Activated CD8-positive, alpha-beta memory T cell treated with anti-CD3 and anti-CD28 coated beads for 48 hours (primary cell): ENCODE data around the gene INPP4A.

Source experiments
- DNase-seq, 3 experiments: peaks; one replicate each; pipeline ENCODE4 v3.0.0-alpha.2; 2020; ENCODE audit warnings: low read depth in 2 of 3, low spot score in 2 of 3

INPP4A gene

DNA sequence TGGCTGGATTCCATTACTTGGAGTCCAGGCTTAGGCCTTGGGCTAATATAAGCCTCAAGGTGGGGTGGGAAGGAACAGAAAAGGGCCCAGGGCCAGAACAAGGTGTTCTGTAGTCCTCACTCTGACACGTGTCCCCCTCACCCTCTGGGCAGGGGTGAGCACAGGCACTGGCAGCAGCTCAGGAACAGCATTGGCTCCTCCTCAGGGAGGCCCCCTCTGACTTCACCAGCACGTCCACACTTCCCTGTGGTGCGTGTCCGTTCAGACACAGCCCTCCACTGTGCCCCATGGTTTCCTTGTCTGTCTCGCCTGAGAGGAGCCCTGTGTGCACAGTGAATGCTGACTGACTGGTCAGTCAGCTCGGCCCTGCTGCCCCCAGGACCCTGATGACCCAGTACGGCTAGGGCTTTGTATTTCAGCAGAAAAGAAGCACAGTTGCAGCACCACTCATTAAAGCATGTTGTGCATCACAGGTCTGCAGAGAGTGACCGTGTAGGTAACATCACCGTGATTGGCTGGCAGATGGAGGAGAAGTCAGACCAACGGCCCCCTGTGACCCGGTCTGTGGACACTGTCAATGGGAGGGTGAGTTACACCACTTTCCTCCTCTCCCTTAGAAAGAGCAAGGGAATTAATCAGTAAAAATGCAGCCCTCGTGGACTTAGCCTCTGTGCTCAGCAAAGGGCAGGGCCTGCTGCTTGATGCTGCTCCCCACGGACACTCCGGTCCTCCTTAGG, 92.9 kb downstream of the INPP4A start:
- no peak for DNase-seq

DNA sequence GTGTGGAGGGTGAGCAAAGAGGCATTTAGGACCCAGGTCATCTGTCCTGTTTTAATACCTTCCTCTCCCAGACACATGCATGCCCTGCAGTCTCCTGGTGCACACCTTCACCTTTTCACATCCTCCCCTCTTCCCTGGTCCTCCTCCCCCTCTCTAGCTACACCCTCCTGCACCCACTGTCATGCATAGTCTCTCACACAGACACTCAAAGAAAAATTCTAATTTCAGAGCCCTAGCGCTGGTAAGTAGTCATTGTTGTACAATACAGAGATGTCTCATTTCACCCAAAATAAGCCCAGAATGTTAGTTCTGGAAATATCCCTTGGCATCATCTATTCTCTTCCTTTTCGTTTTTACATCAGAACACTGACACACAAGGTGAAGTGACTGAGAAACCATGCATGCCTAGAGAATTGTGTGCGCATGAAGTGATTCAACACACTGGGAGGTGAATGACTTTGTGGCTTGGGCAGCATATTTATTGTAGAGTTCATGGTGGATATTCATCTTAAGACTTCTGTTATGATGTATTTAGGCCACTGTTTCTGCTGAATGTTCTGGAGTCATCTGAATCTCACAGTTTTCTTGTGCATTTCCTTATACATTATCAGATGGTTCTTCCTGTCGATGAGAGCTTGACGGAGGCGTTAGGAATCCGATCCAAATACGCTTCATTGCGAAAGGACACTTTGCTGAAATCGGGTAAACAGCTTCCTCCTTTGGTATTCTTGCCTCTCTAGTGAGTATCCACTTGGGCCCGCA, 93.8 kb downstream of the INPP4A start:
- no peak for DNase-seq

DNA sequence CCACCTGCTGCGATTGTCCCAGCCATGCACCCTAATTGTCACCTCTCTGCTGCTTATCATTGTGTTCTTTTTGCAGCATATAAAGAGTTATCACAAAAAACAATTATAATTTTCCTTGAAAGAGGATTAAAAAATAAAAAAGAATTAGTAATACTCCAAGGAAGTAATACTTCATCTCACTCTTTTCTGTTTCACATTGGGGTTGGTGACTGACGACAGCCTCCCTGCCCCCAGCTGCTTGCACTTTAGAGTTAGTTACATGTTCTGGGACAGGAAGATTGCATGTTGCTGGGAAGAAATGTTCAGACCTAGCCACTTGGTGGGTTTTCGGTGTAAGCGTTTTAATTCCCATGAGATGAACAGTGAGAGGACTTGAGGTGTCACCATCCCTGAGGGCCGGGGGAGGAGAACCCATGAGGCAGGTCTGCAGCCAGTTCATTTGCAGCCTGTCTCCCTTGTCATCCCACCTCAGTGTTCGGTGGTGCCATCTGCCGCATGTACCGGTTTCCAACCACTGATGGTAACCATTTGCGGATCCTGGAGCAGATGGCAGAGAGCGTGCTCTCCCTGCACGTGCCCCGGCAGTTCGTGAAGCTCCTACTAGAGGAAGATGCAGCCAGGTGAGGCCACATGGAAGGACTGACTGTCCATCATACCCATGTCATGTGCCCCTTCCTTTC, 94.5 kb downstream of the INPP4A start:
- DNase-seq = no peak

DNA sequence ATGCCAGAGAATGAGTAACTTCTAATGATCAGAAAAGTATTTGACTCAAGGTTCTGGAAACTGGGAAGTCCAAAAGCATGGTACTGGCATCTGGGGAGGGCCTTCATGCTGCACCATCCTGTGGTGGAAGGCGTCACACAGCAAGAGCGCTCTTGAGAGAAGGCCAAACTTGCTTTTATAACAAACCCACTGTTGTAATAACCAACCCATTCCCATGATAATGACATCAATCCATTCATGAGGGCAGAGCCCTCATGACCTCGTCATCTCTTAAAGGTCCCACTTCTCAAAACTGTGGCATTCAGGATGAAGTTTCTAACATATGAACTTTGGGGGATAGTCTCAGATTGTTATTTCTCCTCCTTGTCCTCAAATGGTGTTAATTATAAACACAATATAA, 95.9 kb downstream of the INPP4A start:
- DNase-seq = no peak

DNA sequence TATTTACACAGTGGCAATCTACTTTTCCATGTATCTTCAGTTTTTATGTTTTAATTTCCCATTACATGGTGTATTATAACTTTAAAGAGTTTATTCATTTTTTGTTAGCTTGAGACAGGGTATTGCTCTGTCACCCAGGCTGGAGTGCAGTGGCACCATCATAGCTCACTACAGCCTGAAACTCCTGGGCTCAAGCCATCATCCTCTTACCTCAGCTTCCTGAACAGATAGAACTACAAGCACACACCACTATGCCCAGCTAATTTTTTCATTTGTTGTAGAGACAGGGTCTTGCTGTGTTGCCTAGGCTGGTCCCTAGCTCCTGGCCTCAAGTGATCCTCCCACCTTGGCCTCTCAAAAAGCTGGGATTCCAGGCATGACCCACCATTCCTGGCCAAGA, 96.8 kb downstream of the INPP4A start:
- no peak for DNase-seq

DNA sequence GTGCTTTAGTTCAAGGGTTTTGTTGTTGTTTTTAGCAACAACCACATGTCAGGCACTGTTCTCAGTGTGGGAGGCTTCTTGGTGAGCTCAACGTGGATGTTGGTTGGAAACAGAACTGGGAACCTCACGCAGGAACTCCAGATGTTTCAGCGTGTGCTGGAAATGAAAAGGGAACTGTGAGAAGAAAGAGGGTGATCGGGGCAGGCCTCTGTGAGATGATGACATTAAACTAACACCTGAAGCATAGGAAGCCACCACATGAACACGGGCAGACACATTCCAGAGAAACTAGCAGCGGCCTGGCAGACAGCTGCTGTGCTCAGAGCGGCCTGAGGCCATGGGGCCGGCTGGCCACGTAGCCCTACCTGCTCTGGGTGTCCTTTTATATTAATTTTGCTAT, 97.2 kb downstream of the INPP4A start:
- no peak for DNase-seq

DNA sequence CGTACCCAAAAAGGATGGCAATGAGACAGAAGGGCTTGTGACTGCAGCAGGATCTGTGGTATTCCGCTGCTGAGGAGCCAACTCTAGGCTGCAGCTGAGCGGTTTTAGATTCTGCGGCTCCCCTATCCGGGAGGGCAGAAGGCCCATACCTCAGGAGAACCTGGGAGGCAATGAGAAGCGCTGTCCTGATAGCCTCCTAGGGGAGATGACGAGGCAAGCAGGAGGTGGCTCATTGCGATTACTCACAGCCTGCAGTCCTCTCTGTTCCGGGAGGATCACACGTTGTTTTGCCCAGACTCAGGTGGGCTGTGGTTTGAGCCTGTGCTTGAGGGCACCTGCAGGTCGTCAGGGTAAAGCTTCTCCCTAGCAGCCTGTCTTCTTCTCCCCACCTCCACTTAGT, 98.6 kb downstream of the INPP4A start:
- DNase-seq = no peak

DNA sequence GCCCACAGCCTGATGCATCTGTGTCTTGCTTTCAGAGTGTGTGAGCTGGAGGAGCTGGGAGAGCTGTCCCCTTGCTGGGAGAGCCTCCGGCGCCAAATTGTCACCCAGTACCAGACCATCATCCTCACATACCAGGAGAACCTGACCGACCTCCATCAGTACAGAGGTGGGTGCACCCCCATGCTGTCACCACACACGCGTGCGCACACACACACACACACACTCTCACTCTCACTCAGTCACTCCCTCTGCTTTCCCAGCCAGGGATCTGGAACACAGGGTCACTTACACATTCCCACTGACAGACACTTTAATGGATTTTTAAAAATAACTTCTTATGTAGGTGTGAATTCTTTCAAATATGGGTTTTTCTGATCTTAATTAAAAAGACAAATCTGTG, 99.2 kb downstream of the INPP4A start:
- no peak for DNase-seq

DNA sequence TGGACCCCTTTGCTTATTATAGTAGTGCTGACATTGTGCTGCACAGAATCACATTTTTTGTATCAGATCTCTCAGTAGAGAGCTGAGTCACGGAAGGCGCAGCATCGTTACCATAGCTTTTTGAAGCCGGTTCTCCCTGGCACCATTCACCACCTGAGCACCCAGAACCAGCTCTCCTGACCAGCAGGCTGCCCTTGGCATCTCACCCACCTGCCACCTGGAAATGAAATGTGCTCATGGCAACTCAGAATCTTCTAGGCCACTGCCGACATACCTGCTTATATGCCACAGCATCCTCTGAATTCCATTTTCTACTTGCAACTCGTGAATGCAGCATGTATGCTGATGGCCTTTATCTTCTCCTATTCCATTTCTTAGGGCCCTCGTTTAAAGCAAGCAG, 100.9 kb downstream of the INPP4A start:
- DNase-seq = no peak

DNA sequence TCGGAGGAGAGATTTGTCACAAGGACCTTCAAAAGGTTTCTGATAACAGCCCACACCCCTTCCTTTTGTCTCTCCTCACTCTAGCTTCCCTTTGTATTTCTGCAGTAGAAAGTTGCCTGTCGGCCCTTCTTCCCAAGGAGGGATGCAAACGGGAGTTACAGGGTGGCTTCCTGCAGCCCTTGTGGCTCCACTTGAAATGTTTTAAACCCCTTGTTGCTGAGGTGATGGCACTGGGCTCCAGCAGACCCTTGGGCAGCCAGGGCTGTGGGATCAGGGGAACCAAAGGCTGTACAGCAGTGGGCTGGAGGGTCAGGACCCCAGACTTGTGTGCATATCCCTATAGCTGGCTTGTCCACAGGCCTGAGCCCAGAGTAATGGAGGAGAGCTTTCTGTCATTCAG, 101.5 kb downstream of the INPP4A start:
- no peak for DNase-seq

DNA sequence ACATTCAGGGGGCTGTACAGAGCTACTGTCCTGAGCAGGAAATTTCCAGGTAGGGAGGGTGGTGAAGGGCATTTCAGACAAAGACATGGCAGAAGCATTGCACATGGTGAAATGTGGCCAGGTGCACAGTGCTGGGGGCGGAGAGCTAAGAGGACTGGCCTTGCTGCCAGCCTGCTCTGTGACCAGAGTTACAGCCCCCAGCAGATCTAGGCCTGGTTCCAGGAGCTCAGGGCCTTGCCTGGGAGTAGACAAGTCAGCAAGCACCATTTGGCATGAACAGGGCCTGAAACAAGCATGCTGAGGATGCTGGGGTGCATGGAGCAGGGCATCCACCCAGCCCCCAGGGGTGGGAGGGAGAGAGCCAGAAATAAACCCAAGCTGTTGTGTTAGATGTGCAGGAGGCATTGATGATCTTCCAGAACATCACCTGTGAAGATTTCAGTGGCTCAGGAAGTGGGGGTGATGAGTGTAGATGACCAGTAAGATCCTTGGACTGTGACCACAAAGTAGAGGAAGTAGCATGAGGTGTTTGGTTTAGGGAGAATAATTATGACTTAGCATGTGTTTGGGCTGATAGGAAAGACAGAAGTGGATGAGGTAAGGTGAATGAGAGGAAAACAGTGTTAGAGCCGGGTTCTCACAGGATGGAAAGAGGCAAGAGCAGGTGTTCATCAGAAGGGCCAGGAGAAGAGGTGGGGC, 102.6 kb downstream of the INPP4A start:
- DNase-seq = no peak

DNA sequence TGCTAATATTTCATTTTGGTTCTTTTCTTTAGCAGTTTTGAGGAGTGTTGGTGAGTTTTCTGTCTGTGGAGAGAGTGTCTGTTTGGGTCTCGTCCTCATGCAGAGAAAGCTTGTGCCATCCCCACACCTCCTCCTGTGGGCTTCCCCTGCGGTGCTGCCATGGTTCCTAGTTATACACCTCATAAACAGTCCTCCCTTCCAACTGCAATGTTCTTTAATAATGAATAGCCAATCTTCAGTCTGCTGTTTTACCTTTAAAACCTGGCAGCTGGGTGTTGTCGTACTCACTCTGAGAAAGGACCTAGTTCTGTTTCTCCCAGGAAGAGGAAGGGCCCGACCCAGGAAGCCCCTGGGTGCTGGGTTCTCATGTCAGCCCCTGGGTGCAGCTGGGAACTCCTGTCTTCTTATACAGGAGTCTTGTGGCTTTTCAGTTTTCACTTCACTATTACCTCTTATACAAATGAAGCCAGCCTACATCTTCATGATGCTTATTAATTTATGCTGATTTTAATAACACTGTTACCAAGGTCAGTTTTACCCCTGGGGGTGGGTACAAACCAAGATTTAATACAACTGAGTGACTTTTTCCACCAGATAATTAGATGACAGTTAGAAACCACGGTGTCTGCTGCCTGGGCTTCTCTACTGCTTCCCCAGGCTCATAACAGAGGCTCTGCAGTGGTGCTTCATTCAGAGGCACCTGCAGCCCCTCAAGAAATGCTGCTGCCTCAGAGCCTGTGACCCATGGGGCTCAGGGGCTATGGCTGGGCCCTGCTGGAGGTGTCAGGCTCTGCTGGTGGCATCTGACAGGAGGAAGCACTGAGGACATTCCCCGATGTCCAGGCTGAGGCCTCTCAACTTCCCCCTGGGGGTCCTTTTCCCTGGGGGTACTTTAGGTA, 104.5 kb downstream of the INPP4A start:
- no peak for DNase-seq

DNA sequence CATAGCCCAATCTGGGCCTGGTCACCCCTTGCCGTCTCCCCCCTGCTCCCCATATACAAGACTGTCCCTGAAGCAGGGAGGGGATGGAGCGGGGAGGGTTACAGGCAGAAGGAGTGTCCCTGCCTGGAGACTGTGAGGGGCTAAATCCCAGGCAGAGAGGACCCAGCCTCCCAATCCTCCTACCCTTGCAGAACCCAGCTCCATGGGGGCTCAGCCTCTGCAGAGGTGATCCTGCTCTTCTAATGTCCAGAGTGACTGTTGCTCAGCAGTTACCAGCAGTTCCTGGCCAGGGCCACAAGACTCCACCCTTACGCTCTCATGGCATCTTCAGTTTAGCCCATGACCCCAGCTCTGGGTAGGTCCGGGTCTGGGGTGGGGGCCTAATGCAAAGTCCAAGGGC, 105.5 kb downstream of the INPP4A start:
- no peak for DNase-seq

DNA sequence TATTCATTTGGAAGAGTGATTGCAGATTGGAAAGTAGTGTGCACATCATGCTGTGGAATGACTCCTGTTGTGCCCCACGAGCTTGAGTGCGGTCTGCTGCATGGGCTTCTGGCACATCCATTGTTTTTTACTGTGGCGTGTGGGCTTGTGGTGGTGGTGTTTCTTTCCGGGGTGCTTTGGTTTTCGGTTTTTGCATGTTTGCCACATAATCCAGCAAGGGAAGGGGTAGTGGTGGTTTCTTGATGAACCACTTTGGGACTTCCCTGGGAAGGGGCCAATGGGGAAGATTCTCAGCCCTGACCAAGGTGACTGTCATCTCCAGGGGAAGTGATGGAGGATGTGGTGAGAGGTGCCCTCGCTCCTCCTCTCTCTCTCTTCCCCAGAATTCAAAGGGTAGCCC, 106.7 kb downstream of the INPP4A start:
- peak in 2 of 3 experiments; percentile 33 to 42 for DNase-seq

DNA sequence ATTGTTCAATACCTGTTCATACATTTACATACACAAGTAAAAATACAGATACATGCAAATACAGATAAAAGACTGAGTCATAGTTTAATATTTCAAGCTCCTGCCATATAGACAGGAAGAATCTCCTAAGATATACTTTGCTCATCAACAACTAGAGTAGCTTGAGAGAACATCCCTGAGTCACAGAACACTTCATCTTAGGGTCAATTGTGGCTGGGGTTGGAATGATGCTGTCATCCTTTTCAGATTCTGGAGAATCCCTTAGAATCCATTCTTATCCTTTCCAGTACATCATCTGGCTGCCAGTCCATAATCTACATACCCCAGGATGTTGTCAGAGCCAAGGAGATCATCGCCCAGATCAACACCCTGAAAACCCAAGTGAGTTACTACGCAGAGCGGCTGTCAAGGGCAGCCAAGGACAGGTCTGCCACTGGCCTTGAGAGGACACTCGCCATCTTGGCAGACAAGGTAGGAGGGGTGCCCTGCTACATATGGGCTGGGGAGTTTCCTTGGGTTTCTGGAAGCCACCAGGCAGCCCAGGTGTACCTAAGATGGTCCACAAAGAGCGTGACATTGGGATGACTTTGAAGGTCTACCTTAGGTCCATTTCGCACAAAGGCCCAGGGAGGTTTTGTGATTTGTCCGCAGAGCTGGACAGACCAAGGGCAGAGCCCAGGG, 108.0 kb downstream of the INPP4A start:
- no peak for DNase-seq

DNA sequence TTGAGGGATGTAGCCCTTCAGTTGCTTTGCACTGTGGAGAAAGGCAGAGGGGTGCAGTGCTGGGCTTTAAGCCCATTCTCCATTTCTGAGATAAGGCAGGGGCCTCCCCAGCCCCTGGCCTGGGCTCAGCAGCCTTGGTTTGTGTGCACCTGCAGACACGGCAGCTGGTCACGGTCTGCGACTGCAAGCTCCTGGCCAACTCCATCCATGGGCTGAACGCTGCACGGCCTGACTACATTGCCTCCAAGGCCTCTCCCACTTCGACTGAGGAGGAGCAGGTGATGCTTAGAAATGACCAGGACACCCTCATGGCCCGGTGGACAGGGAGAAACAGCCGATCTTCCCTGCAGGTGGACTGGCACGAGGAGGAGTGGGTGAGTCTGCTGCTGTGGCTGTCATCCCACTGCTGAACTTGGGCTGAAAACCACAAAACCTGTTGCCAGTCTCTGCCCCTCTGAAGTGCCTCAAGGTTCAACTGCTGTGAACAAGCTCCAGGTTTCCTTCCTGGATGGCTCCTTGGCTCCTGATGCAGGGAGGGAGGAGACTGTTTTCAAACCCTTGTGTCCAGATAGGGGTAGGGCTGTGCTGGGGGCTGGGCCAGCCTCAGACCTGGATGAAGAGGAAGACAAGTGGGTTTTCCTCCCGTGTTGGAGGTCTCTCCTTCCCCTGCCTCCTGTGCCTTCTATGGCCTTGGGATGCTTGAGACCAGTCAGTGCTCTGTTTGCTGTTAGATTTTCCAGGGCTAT, 109.6 kb downstream of the INPP4A start:
- DNase-seq = no peak

DNA sequence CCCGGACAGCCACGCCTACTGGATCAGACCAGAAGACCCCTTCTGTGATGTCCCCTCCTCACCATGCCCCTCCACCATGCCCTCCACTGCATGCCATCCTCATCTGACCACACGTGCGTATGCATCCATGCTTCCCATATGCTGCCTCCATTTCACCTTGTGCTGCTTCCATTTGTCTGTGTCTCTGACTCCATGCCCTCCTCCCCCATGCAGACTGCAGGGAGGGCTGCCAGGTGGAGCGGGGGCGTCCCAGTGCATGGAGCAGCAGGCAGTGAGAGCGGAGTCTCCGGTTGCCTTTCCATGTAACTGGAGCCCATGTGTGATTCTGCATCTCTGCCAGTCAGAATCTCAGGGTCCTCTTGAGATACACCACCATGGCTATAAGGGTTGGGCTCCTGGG, 111.0 kb downstream of the INPP4A start:
- DNase-seq = no peak

DNA sequence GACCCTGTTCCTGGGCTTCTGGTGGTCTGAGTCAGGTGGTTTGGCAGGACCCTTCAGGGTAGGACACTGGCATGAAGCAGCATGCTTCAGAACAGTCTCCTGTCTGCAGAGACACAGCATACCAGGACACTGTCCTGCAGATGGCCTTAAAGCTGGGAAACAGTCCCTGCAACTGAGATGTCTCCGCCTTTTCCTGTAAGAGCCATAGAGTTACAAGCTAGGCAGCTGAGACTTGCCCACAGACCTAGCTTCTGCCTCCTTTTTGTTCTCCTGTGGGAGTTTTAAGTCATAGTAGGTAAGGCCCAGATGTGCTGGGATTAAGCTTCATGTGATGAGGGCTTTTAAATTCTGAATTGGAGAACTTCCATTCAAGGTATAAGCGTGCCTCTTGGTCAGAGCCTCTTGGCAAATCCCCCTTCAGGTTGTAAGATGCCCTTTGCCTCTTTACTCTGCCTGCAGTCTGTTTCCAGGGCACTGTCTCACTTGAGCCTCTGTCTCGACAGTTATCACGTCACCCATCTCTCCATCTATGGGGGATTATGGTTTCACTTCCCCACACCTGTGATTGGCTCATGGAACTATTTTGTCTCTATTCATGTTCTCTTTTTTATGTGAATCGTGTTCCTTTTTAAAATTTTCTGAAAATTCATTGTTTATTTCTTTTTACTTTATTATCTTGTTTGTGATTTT, 111.8 kb downstream of the INPP4A start:
- no peak for DNase-seq
